ENCODE results near the gene CHRNA3.

Gene CHRNA3

GRCh38 chr15:78629031-78629715, 8.4 kb upstream of the CHRNA3 start:
- H4K20me1 ChIP-seq (ENCODE audit: insufficient read depth, low read length) = no peaks in the 10 kb centered on the region
- no peak for TF ChIP-seq EZH2phosphoT487 (IDR thresholded peaks at IDR 0.05; ENCODE audit: low read depth)
- TF ChIP-seq, protein P1, sequence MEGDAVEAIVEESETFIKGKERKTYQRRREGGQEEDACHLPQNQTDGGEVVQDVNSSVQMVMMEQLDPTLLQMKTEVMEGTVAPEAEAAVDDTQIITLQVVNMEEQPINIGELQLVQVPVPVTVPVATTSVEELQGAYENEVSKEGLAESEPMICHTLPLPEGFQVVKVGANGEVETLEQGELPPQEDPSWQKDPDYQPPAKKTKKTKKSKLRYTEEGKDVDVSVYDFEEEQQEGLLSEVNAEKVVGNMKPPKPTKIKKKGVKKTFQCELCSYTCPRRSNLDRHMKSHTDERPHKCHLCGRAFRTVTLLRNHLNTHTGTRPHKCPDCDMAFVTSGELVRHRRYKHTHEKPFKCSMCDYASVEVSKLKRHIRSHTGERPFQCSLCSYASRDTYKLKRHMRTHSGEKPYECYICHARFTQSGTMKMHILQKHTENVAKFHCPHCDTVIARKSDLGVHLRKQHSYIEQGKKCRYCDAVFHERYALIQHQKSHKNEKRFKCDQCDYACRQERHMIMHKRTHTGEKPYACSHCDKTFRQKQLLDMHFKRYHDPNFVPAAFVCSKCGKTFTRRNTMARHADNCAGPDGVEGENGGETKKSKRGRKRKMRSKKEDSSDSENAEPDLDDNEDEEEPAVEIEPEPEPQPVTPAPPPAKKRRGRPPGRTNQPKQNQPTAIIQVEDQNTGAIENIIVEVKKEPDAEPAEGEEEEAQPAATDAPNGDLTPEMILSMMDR (IDR thresholded peaks at IDR 0.05; ENCODE audit: low read depth, low read length) = no peak
- H3K27me3 ChIP-seq (ENCODE audit: low read depth, low read length) = peaks cover 23% of the 10 kb centered on the region; the same call in 1 of the 2 replicates

GRCh38 chr15:78628227-78628626, 7.4 kb upstream of the CHRNA3 start:
- H3K4me2 ChIP-seq (ENCODE audit: low read length) = no peak overlapping the region
- no peak for TF ChIP-seq EZH2phosphoT487 (IDR thresholded peaks at IDR 0.05; ENCODE audit: low read depth)
- TF ChIP-seq, protein P1 (IDR thresholded peaks at IDR 0.05; ENCODE audit: low read depth, low read length) = no peak
- no peaks in the 10 kb centered on the region for H4K20me1 ChIP-seq (ENCODE audit: insufficient read depth, low read length)
- no peaks in the 10 kb centered on the region for H3K36me3 ChIP-seq (replicated peaks; ENCODE audit: low read depth, low read length)
- no peaks in the 10 kb centered on the region for H3K79me2 ChIP-seq (ENCODE audit: low read length)
- H3K27me3 ChIP-seq (ENCODE audit: low read depth, low read length) = peaks cover 20% of the 10 kb centered on the region; the same call in 1 of the 2 replicates
- H3K4me3 ChIP-seq (ENCODE audit: low read length) = no peak overlapping the region
- no peak overlapping the region for H3K9ac ChIP-seq (ENCODE audit: low read length)
- H2AFZ ChIP-seq (ENCODE audit: low read depth, low read length) = no peak overlapping the region
- H3K4me1 ChIP-seq (ENCODE audit: low read length) = no peaks in the 10 kb centered on the region
- H3K27ac ChIP-seq (ENCODE audit: low read length) = no peak overlapping the region
- peaks cover 5% of the 10 kb centered on the region; the same call in 1 of the 2 replicates for H3K9me3 ChIP-seq (ENCODE audit: insufficient read depth, low read length)

More at GRCh38 chr15:78629031-78629715, 8.4 kb upstream of the CHRNA3 start:
- Histone ChIP-seq H2AFZ (ENCODE audit: low read depth, low read length) (no peak overlapping the region), H3K9me3 (ENCODE audit: insufficient read depth, low read length) (peaks cover 9% of the 10 kb centered on the region; the same call in 1 of the 2 replicates), H3K9ac (ENCODE audit: low read length) (no peak overlapping the region), H3K27ac (ENCODE audit: low read length) (no peak overlapping the region), H3K79me2 (ENCODE audit: low read length) (no peaks in the 10 kb centered on the region), H3K36me3 (replicated peaks; ENCODE audit: low read depth, low read length) (no peaks in the 10 kb centered on the region), H3K4me2 (ENCODE audit: low read length) (no peak overlapping the region), H3K4me1 (ENCODE audit: low read length) (no peaks in the 10 kb centered on the region), H3K4me3 (ENCODE audit: low read length) (no peak overlapping the region)

- H3K9ac ChIP-seq (ENCODE audit: low read length) = no peak overlapping the region
- no peaks in the 10 kb centered on the region for H3K9me3 ChIP-seq (ENCODE audit: insufficient read depth, low read length)
- no peak overlapping the region for H3K4me2 ChIP-seq (ENCODE audit: low read length)
- peaks cover 15% of the 10 kb centered on the region; the same call in 1 of the 2 replicates for H3K27me3 ChIP-seq (ENCODE audit: low read depth, low read length)
- TF ChIP-seq, protein P1 (IDR thresholded peaks at IDR 0.05; ENCODE audit: low read depth, low read length) = no peak
- no peak for TF ChIP-seq EZH2phosphoT487 (IDR thresholded peaks at IDR 0.05; ENCODE audit: low read depth)
- H4K20me1 ChIP-seq (ENCODE audit: insufficient read depth, low read length) = no peaks in the 10 kb centered on the region
- H3K36me3 ChIP-seq (replicated peaks; ENCODE audit: low read depth, low read length) = no peaks in the 10 kb centered on the region
- H3K4me3 ChIP-seq (ENCODE audit: low read length) = no peak overlapping the region
- H3K4me1 ChIP-seq (ENCODE audit: low read length) = no peaks in the 10 kb centered on the region
- no peak overlapping the region for H3K27ac ChIP-seq (ENCODE audit: low read length)
- H3K79me2 ChIP-seq (ENCODE audit: low read length) = no peaks in the 10 kb centered on the region
- no peak overlapping the region for H2AFZ ChIP-seq (ENCODE audit: low read depth, low read length)
Measured at GRCh38 chr15:78627348-78627747, 6.6 kb upstream of the CHRNA3 start.

DNA sequence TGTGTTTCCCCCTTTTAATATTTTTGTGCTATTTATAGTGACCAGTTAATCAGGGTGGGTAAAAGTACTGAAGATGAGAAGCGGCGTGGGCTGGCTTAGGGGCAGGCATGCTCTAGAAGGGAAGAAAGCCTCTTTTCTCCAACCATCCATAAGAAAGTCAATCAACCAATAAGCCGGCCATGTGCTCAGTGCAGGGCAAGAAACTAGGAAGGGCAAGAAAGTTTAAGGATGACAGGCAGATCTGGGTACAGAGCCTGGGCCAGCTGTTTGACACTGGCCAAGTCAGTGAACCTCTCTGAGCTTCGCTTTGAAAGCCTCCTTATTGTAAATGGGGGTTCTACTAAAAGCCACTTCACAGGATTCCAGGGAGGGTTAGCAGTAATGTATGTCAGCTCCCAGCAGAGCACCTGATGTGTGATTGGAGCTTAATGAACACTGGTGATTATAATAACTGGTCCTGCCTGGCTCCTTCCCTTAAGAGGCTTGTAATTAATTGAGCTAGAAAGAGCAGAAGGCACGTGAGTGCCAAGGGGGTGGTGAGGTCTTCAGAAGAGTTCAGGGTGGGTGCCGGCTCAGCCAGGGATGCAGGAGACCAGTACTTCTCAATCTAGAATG, 5.7 kb upstream of the CHRNA3 start:
- no peaks in the 10 kb centered on the region for H3K36me3 ChIP-seq (replicated peaks; ENCODE audit: low read depth, low read length)
- no peaks in the 10 kb centered on the region for H3K79me2 ChIP-seq (ENCODE audit: low read length)
- no peak overlapping the region for H3K27ac ChIP-seq (ENCODE audit: low read length)
- no peak overlapping the region for H3K9ac ChIP-seq (ENCODE audit: low read length)
- H4K20me1 ChIP-seq (ENCODE audit: insufficient read depth, low read length) = no peaks in the 10 kb centered on the region
- no peaks in the 10 kb centered on the region for H3K9me3 ChIP-seq (ENCODE audit: insufficient read depth, low read length)
- no peak overlapping the region for H3K4me3 ChIP-seq (ENCODE audit: low read length)
- H3K4me2 ChIP-seq (ENCODE audit: low read length) = no peak overlapping the region
- H3K27me3 ChIP-seq (ENCODE audit: low read depth, low read length) = peaks cover 15% of the 10 kb centered on the region; the same call in 1 of the 2 replicates
- H3K4me1 ChIP-seq (ENCODE audit: low read length) = no peaks in the 10 kb centered on the region
- no peak for TF ChIP-seq EZH2phosphoT487 (IDR thresholded peaks at IDR 0.05; ENCODE audit: low read depth)
- TF ChIP-seq, protein P1 (IDR thresholded peaks at IDR 0.05; ENCODE audit: low read depth, low read length) = no peak
- no peak overlapping the region for H2AFZ ChIP-seq (ENCODE audit: low read depth, low read length)

All from OCI-LY3 (cell line).